GM12873 (cell line): ENCODE data around the gene HMGN4.

Source experiments
- CTCF ChIP-seq: IDR thresholded peaks from 2 replicates; pipeline ENCODE4 v1.5.1; 2012; ENCODE audit warnings: low read depth, mild to moderate bottlenecking, moderate library complexity, low read length, control low read depth; ENCODE audit not compliant: insufficient read depth; ENCODE audit errors: missing control alignments

HMGN4 gene

DNA sequence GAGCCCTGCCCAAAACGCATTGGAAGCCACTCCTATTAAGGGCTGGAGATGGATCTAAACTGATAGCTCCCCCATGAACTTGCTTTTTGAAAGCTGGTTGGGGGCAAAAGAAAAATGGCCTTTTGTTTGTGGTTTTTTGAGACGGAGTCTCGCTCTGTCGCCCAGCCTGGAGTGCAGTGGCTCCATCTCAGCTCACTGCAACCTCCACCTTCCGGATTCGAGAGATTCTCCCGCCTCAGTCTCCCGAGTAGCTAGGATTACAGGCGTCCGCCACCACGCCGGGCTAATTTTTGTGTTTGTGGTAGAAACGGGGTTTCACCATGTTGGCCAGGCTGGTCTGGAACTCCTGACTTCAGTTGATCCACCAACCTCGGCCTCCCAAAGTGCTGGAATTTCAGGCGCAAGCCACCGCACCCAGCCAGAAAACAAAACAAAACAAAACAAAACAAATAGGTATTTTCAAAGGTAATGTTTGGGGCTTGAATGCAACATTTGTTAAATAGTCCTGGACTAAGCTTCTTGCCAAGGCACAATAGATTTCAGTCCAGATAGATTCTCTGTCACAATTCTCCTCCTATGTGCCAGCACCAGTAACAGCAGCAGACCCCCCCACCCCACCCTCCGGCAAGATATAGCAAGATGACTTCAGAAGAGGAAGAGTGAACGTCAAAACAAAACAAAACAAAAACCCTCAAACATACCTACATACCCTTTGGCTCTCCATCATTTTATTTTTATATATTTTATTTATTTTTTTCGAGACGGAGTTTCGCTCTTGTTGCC, 32.1 kb downstream of the HMGN4 start:
- TF ChIP-seq CTCF = no peak

GRCh38 chr6:26571592-26572296, 33.6 kb downstream of the HMGN4 start:
- no peak for TF ChIP-seq CTCF

DNA sequence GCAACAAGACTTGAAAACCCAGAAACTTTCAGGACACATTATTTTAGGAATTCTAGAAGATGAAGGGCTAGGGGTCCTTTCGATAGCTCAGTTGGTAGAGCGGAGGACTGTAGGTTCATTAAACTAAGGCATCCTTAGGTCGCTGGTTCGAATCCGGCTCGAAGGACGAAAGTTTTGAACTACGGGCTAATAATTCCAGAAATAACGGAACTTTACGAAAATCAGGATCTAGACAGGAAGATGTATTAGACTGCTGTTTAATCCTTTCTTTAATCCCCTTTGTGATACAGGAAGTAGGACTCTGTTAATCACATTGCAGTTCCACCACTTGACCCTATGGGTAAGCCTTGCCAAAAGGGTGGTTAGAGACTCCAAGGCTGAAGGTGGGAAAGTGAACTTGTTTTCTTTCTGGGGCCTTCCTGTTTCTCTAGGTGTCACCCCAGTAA, 37.4 kb downstream of the HMGN4 start:
- no peak for TF ChIP-seq CTCF

DNA sequence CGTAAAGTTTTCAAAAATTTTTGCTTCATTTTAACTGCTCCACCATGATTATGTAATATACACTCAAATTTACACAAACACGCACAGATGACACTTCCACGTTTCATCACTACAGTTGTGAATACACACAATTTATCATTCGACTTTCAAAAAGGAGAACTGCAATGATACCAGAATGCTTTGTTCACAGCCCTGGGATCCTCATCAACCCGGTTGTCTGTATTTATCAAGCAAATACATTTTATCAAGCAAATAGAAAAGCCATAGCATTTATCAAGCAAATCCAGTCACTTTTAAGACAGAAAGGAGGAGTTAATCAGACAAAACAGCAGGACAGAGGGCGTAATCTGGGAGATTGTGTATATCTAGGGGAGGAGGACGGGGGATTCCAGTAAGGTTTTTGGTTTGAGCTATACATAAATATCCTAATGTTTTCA, 38.3 kb downstream of the HMGN4 start:
- no peak for TF ChIP-seq CTCF

- TF ChIP-seq CTCF = no peak
Observed at GRCh38 chr6:26576929-26577719, 39.0 kb downstream of the HMGN4 start.

DNA sequence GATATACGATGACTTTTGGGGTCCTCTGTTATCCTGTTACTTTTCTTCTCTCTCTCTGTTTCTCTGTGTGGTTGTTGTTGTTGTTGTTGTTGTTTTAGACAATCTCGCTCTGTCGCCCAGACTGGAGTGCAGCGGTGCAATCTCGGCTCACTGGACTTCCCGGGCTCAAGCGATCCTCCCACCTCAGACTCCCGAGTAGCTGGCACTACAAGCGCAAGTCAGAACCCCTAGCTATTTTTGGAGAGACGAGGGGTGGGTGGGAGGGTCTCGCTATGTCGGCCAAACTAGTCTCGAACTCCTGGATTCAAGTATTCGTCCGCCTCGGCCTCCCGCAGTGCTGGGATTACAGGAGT, 39.5 kb downstream of the HMGN4 start:
- TF ChIP-seq CTCF = no peak

DNA sequence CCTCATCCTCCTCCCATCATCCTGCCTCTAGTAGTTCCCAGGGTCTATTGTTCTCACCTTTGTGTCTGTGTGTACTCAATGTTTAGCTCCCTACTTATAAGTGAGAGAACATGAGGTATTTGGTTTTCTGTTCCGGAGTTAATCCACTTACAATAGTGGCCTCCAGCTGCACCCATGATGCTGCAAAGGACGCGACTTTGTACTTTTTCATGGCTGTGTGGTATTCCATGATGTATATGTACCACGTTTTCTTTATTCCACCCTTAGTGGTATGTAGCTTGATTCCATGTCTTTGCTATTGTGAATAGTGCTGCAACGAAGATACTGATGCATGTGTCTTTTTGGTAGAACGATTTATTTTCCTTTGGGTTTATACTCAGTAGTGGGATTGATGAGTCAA, 40.1 kb downstream of the HMGN4 start:
- no peak for TF ChIP-seq CTCF
